SU-DHL-6 (cell line): Measurements from ENCODE around the gene DPP10.

Experiments used
- EZH2phosphoT487 ChIP-seq: fragments of 200-600 bp; sonication (generic), shearing (Covaris generic); conservative IDR thresholded peaks from 2 replicates; pipeline ENCODE4 v1.6.1; 2018; ENCODE audit warnings: mild to moderate bottlenecking, antibody characterized with exemption, low read length, moderate library complexity, mixed read lengths
- TF ChIP-seq, protein P1 (sequence below): fragments of 200-600 bp; sonication (generic); IDR thresholded peaks from one replicate; pipeline ENCODE4 v1.5.1; 2017; ENCODE audit warnings: antibody characterized with exemption, mild to moderate bottlenecking, low read length, moderate library complexity; ENCODE audit not compliant: insufficient read depth, poor library complexity, severe bottlenecking

DNA sequence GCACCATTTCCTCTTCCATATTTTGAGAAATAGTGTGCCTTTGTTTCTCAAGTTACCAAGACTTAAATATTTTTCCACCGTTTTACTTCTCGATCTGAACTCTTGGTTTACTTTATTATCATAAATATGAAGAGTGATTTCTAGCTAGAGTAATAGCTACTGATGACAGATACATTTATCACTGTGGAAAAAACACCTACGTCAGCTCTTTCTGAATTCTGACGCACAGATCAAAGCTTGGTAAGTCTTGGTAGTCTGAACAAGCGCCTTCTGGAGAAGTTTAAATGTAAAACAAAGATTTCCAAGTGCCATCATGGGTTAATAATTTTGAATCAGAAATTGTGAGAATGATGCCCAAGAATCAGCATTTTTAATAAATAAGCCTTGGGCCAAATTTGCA is 367.7 kb downstream of the DPP10 start:
- TF ChIP-seq, protein P1, sequence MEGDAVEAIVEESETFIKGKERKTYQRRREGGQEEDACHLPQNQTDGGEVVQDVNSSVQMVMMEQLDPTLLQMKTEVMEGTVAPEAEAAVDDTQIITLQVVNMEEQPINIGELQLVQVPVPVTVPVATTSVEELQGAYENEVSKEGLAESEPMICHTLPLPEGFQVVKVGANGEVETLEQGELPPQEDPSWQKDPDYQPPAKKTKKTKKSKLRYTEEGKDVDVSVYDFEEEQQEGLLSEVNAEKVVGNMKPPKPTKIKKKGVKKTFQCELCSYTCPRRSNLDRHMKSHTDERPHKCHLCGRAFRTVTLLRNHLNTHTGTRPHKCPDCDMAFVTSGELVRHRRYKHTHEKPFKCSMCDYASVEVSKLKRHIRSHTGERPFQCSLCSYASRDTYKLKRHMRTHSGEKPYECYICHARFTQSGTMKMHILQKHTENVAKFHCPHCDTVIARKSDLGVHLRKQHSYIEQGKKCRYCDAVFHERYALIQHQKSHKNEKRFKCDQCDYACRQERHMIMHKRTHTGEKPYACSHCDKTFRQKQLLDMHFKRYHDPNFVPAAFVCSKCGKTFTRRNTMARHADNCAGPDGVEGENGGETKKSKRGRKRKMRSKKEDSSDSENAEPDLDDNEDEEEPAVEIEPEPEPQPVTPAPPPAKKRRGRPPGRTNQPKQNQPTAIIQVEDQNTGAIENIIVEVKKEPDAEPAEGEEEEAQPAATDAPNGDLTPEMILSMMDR: no peak
- no peak for TF ChIP-seq EZH2phosphoT487
